ENCODE measurements around the gene ERBB2. TPM values are rescaled to one million over a fixed set of nuclear protein-coding genes. Genes with fewer than 3 reads are reported as not detected.
A peak's percentile ranks its signal among the peaks of the same experiment; 100 is the strongest.
"Not testable (repeated sequence)": the region's sequence is repeated elsewhere in the genome, so short reads cannot be mapped to it uniquely, and the experiment has no call there.

Gene ERBB2
- total RNA-seq, 1 donor from 2014 or later, result 68.7 TPM

DNA sequence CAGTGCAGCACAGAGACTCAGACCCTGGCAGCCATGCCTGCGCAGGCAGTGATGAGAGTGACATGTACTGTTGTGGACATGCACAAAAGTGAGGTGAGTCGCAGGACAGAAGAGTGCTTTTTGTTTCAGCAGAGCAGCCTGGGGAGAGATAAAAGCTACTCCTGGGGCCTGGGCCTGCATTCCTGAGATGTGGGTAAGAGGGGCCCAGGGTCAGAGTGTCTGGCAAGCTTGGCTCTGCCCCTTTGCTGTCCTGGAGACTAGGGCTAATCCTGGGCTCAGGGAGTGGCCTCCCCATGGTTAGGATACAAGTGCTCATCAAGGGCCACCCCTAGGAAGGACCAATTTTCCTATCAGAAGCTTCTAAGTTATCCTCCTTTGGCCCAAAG is 4.8 kb upstream of the ERBB2 start:
- ATAC-seq (no peak), DNase-seq (ENCODE audit: missing footprints) (no peak)
- intact Hi-C loops (cut with DNase I), result no loop called here

- no peak for ATAC-seq
- intact Hi-C loops (cut with DNase I), result no loop called here
- DNase-seq (ENCODE audit: missing footprints), result no peak
Observed at GRCh38 chr17:39696731-39697130, 3.1 kb upstream of the ERBB2 start.

- DNase-seq (ENCODE audit: missing footprints) (no peak), ATAC-seq (no peak)
- intact Hi-C loops (cut with DNase I), result no loop called here
Observed at GRCh38 chr17:39697961-39698360, 1.9 kb upstream of the ERBB2 start.

DNA sequence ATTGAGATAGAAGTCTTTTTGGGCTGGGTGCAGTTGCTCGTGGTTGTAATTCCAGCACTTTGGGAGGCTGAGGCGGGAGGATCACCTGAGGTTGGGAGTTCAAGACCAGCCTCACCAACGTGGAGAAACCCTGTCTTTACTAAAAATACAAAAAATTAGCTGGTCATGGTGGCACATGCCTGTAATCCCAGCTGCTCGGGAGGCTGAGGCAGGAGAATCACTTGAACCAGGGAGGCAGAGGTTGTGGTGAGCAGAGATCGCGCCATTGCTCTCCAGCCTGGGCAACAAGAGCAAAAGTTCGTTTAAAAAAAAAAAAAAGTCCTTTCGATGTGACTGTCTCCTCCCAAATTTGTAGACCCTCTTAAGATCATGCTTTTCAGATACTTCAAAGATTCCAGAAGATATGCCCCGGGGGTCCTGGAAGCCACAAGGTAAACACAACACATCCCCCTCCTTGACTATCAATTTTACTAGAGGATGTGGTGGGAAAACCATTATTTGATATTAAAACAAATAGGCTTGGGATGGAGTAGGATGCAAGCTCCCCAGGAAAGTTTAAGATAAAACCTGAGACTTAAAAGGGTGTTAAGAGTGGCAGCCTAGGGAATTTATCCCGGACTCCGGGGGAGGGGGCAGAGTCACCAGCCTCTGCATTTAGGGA is 577 bp upstream of the ERBB2 start:
- DNase-seq (ENCODE audit: missing footprints); intact Hi-C loops (cut with DNase I); ATAC-seq: not testable (repeated sequence)

DNA sequence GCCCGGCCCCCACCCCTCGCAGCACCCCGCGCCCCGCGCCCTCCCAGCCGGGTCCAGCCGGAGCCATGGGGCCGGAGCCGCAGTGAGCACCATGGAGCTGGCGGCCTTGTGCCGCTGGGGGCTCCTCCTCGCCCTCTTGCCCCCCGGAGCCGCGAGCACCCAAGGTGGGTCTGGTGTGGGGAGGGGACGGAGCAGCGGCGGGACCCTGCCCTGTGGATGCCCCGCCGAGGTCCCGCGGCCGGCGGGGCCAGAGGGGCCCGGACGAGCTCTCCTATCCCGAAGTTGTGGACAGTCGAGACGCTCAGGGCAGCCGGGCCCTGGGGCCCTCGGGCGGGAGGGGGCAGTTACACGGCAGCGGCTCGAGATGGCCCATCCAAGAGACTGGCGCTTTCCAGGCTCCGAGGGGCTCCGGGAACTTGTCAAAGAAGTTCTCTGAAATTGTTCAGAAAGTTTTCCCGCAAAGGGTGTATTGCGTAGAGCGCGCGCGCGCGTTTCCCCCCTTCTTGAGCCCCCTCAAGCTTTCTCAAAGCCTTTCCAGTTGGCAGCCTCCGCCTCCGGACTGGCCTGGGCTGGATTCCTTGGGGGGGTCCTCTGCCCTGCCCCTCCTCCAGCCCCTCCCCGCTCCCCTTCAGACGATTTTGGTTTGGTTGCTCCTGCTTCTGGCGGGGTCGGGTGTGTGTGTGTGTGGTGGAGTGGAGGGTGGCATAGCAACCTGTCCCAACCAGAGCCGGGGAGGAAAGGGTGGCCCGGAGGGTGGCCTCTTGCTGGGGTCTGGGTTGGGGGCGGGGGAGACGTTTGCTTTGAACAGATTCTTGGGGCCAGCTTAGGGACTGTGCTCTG is 504 bp downstream of the ERBB2 start:
- DNase-seq (ENCODE audit: missing footprints) (no peak), ATAC-seq (peak; percentile 47)
- intact Hi-C loops (cut with DNase I), result loop anchor here (5.0 kb wide), 1 partner anchor 33 kb away; the partner anchor contains the start of genes PNMT and TCAP

- DNase-seq (ENCODE audit: missing footprints) (no peak), ATAC-seq (no peak)
- intact Hi-C loops (cut with DNase I), result loop anchor here (5.0 kb wide), 1 partner anchor 34 kb away; the partner anchor contains the start of genes PNMT and TCAP
Observed at GRCh38 chr17:39701012-39701783, 1.3 kb downstream of the ERBB2 start.

DNA sequence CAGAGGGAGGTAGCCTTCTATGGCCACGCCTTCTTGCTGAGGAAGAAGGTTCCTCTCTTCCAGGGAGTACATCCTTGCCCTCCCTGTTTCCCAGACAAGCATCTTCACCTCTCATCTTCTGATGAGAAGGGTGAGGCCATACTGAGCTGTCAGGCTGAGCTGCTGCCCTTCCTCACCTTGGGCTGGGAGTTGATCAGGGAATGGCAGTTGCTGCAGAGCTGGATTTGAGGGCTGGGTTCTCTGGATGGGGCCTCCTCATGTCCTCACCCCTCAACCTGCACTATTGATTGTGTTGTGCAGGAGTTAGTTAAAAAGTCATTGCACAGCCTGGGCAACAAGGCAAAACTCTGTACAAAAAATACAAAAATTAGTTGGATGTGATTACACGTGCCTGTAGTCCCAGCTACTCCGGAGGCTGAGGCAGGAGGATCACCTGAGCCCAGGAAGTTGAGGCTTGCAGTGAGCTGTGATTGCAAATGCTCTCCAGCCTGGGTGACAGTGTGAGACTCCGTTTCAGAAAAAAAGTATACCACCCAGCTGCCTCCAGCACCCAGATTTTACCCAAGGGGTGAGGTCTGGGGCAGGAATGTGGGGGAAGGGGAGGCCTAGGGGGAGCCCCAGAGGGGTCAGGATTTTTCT is 2.0 kb downstream of the ERBB2 start:
- DNase-seq (ENCODE audit: missing footprints) (no peak), ATAC-seq (no peak)
- intact Hi-C loops (cut with DNase I), result loop anchor here (5.0 kb wide), 1 partner anchor 35 kb away; the partner anchor contains the start of genes PNMT and TCAP

GRCh38 chr17:39702901-39703893 is 3.3 kb downstream of the ERBB2 start:
- DNase-seq (ENCODE audit: missing footprints) (no peak), ATAC-seq (no peak)
- intact Hi-C loops (cut with DNase I), result loop anchor here (5.0 kb wide), 1 partner anchor 36 kb away; the partner anchor contains the start of genes PNMT and TCAP

- ATAC-seq, result no peak
- intact Hi-C loops (cut with DNase I), result loop anchor here (5.0 kb wide), 1 partner anchor 37 kb away; the partner anchor contains the start of genes PNMT and TCAP
Observed at GRCh38 chr17:39703913-39704312, 4.0 kb downstream of the ERBB2 start.

GRCh38 chr17:39704821-39705551 is 5.1 kb downstream of the ERBB2 start:
- intact Hi-C loops (cut with DNase I), result loop anchor here (5.0 kb wide), 1 partner anchor 38 kb away; the partner anchor contains the start of genes PNMT and TCAP
- ATAC-seq (peak; percentile 10), DNase-seq (ENCODE audit: missing footprints) (no peak)

More at GRCh38 chr17:39703913-39704312, 4.0 kb downstream of the ERBB2 start:
- DNase-seq (ENCODE audit: missing footprints), result no peak

DNA sequence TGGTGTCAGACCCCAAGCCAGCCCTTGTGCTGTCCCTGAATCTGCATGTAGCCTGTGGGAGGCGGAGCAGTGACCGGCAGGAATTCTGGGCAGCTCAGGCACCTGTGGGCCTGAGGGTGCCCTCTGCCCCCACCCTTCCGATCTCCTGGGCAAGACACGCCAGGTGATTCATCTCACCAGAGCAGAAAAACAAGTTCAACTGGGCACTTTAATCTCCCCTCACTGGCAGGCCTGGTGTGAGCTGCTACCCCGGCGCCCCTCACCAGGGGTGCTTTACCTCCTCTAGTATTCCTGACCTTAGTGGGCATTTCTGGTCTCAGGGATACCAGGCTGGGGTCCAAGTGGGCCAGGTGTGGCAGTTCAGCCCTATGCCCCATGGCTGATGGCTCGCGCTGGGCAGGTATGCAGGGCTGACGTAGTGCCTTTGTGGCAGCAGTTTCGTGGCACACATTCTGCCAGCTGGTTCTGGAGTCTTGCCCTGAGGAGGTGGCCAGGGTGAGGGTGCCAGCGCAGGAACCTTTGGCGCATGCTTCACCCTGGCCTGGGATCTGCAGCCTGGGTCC is 6.0 kb downstream of the ERBB2 start:
- intact Hi-C loops (cut with DNase I), result no loop called here
- peak; percentile 58 for ATAC-seq
- DNase-seq (ENCODE audit: missing footprints), result no peak

DNA sequence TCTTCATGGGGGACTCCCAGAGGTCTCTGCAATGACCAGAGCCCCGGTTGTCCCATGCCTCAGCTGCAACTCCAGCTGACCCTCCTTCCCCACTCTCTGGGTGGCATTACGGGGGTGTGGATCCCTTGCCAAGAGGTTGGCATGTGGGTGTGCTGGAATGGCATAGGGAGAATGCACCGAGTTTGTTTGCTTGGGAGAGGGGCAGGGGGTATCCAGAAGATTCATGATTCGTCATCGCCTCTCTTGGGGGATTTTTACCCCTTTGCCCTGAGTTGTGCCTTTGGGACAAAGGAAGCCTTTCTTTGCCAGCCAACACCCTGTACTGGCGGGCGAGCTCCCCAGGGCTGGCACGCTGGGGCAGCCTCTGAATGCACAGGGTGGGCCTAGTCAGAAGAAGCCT is 6.5 kb downstream of the ERBB2 start:
- ATAC-seq (peak; percentile 1), DNase-seq (ENCODE audit: missing footprints) (no peak)
- intact Hi-C loops (cut with DNase I), result no loop called here

DNA sequence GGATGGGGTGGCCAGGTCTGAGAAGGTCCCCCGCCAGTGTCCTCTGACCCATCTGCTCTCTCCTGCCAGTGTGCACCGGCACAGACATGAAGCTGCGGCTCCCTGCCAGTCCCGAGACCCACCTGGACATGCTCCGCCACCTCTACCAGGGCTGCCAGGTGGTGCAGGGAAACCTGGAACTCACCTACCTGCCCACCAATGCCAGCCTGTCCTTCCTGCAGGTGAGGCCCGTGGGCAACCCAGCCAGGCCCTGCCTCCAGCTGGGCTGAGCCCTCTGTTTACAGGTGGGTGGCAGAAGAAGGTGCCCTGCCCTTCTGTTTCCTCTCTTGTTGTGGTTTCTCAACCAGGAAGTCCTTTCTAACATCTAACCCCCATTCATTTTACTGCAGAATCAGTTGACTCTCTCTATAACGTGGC is 7.1 kb downstream of the ERBB2 start:
- no peak for DNase-seq (ENCODE audit: missing footprints)
- intact Hi-C loops (cut with DNase I), result no loop called here
- ATAC-seq, result no peak

GRCh38 chr17:39709319-39709997 is 9.6 kb downstream of the ERBB2 start:
- DNase-seq (ENCODE audit: missing footprints) (no peak), ATAC-seq (no peak)
- intact Hi-C loops (cut with DNase I), result no loop called here

DNA sequence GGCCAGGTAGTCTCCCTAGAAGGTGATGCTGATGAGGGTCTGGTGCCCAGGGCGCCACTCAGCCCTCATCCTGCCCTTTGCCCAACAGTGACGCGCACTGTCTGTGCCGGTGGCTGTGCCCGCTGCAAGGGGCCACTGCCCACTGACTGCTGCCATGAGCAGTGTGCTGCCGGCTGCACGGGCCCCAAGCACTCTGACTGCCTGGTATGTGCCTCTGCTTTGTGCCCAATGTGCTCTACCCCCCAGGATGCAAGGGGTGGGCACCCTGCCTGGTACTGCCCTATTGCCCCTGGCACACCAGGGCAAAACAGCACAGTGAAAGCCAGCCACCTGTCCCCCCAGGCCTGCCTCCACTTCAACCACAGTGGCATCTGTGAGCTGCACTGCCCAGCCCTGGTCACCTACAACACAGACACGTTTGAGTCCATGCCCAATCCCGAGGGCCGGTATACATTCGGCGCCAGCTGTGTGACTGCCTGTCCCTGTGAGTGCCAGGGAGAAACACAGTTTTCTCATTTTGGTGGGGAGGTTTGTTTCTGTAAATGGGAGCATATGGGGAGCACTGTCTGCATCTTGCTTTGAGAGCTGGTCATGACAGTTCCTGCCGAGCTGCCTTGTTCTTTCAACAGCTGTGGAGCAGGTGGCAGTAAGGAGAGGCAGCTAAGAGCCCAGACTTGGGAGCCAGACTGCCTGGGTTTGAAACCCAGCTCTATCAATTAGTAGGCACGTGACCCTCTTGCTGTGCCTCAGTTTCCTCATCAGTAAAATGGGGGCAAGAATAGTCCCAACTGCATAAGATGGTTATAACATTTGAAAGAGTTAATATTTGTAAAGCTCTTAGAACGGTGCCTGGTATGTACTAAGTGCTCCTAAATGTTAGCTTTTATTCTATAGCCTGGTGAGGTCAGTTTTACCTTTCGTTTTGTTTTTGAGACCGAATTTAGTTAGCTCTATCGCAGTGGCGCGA is 10.4 kb downstream of the ERBB2 start:
- intact Hi-C loops (cut with DNase I), result no loop called here
- ATAC-seq (no peak), DNase-seq (ENCODE audit: missing footprints) (no peak)
